ENCODE results near the gene MRGPRE.

MRGPRE gene

GRCh38 chr11:3194016-3194816, 38.0 kb downstream of the MRGPRE start:
- DNase-seq, result no peak

- no peak for DNase-seq
Observed at GRCh38 chr11:3193373-3194015, 38.7 kb downstream of the MRGPRE start.

- no peak for DNase-seq
Observed at GRCh38 chr11:3192511-3193372, 39.5 kb downstream of the MRGPRE start.

GRCh38 chr11:3191586-3192324, 40.5 kb downstream of the MRGPRE start:
- DNase-seq, result no peak

- DNase-seq, result no peak
Observed at GRCh38 chr11:3190600-3190999, 41.6 kb downstream of the MRGPRE start.

GRCh38 chr11:3189886-3190583, 42.2 kb downstream of the MRGPRE start:
- no peak for DNase-seq

GRCh38 chr11:3189196-3189843, 42.9 kb downstream of the MRGPRE start:
- no peak for DNase-seq

GRCh38 chr11:3188496-3189195, 43.6 kb downstream of the MRGPRE start:
- DNase-seq, result no peak

- no peak for DNase-seq
Observed at GRCh38 chr11:3186166-3186953, 45.9 kb downstream of the MRGPRE start.

GRCh38 chr11:3184732-3185347, 47.4 kb downstream of the MRGPRE start:
- DNase-seq, result no peak

GRCh38 chr11:3183523-3183922, 48.7 kb downstream of the MRGPRE start:
- DNase-seq, result no peak

- no peak for DNase-seq
Observed at GRCh38 chr11:3182462-3182852, 49.8 kb downstream of the MRGPRE start.

GRCh38 chr11:3181725-3182461, 50.3 kb downstream of the MRGPRE start:
- DNase-seq, result no peak

- no peak for DNase-seq
Observed at GRCh38 chr11:3180869-3181268, 51.3 kb downstream of the MRGPRE start.

GRCh38 chr11:3178349-3178748, 53.9 kb downstream of the MRGPRE start:
- DNase-seq, result no peak

- DNase-seq, result no peak
Observed at GRCh38 chr11:3177931-3178330, 54.3 kb downstream of the MRGPRE start.

Measured in activated CD4-positive, alpha-beta T cell treated with anti-CD3 and anti-CD28 coated beads, Interleukin-2, Interleukin-6, amounts not matched to agents 100 ng/mL and 50 ng/mL, durations not matched to agents 16 hours and 8 hours (primary cell).